GM10266 (cell line): ENCODE results near the gene PTPRM.

Experiments used
- DNase-seq: peaks from one replicate; pipeline ENCODE4 v3.0.0; 2012; ENCODE audit errors: extremely low spot score
- TF ChIP-seq, protein P1 (sequence below): IDR thresholded peaks from 2 replicates; pipeline ENCODE4 v1.5.1; 2012; ENCODE audit warnings: mild to moderate bottlenecking, low read depth; ENCODE audit not compliant: control insufficient read depth, insufficient read depth; ENCODE audit errors: missing control alignments

PTPRM gene

DNA sequence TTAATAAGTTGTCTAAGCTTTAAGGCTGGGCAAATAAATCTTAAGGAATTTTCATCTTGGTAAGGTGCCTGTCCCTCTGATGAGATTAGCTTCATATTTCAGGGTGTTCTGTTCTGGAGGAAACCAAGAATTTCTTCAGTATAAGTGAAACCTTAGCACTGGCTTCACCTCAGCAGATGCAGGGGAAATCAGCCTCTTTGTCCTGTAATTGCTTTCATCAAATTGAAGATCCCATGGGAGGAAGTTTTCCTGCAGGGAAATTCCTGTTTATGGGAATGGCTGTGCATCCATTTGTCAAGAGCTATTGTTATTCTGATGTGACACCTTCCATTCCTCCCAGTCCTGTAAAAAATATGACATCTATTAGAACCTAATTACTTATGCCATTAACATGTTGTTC, 174.5 kb downstream of the PTPRM start:
- TF ChIP-seq, protein P1, sequence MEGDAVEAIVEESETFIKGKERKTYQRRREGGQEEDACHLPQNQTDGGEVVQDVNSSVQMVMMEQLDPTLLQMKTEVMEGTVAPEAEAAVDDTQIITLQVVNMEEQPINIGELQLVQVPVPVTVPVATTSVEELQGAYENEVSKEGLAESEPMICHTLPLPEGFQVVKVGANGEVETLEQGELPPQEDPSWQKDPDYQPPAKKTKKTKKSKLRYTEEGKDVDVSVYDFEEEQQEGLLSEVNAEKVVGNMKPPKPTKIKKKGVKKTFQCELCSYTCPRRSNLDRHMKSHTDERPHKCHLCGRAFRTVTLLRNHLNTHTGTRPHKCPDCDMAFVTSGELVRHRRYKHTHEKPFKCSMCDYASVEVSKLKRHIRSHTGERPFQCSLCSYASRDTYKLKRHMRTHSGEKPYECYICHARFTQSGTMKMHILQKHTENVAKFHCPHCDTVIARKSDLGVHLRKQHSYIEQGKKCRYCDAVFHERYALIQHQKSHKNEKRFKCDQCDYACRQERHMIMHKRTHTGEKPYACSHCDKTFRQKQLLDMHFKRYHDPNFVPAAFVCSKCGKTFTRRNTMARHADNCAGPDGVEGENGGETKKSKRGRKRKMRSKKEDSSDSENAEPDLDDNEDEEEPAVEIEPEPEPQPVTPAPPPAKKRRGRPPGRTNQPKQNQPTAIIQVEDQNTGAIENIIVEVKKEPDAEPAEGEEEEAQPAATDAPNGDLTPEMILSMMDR: no peak
- no peak for DNase-seq

DNA sequence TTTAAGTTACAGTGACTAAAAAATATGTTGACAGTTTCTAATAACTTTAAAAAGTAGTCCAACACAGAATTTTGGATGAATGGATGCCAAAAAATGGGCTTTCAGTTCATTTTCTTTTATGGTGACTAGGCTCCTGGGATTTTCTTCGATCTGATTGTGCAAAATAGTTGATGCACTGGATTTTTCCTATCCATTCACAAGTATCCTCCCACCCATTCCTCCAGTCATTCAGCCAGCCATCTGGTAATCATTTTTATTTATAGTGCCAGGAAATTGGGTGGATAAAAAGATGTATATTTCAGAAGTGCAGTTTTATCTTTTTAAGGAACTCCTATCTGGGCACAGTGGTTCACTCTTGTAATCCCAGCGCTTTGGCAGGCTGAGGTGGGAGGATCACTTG, 175.1 kb downstream of the PTPRM start:
- DNase-seq: no peak
- TF ChIP-seq, protein P1: no peak

DNA sequence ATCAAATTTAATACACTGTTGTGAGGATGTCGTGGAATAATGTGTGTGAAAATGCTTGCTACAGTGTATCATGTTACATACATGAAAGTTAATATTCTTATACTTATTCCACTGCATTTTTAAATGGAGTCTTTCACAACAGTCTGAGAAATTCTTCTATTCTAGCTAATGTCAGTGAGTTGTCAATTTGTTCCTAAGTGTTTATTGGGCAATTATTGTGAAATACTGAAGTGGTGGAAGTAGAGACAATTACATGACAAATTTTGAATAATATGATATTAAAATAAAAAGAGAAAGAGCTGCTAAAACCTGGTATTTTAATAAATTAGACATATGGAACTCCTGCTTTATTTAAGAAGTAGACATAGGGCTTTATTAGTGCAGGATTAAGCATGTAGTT, 176.1 kb downstream of the PTPRM start:
- DNase-seq: no peak
- TF ChIP-seq, protein P1: no peak

DNA sequence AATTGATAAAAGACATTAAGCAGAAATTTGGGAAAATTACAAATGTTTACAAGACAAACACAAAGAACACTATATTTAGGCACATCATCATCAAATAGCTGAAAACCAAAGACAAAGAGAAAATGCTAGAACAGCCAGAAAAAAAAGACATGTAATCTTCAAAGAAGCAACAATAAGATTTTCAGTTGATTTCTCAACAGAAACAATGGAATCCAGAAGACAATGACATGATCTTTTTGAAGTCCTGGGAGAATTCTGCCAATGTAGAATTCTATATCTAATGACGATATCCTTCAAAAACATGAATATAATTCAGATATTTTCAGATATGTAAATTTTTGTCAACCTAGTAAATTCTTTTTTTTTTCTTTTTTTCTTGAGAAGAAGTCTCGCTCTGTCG, 179.0 kb downstream of the PTPRM start:
- no peak for DNase-seq
- TF ChIP-seq, protein P1: no peak

DNA sequence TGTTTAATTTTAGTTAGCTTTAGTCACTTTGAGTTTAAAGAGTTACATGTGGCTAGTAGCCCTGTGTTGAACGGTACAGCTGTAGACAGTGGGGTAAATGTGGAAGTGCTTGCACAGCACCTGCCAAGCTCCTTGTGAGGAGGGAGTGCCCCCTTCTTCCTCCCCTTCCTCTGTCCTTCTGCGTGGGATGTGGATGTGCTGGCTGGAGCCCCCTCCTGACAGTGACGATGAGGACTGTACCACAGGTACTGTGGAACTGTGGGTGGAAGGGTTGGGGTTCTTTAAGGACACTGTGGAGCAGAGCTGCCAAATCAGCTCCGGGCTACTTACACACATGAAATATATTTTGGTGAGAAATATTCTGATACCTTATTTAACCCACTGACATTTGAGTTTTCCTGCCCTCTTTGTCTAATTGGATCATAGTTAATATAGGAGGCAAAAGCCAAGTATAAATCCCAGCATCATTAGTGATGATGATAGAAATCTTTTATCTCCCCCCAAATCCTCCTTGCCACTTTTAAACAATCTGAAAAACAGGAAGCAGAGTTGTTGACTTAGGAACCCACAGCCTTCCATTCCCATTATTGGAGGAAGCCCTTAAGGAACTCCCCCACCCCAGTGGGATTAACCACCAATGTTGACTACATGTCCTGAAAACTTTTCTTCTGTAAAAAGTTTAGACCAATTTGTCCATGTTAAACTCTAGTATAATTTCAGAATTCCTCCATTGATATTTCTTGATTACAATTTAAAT, 181.3 kb downstream of the PTPRM start:
- TF ChIP-seq, protein P1: no peak
- DNase-seq: no peak

DNA sequence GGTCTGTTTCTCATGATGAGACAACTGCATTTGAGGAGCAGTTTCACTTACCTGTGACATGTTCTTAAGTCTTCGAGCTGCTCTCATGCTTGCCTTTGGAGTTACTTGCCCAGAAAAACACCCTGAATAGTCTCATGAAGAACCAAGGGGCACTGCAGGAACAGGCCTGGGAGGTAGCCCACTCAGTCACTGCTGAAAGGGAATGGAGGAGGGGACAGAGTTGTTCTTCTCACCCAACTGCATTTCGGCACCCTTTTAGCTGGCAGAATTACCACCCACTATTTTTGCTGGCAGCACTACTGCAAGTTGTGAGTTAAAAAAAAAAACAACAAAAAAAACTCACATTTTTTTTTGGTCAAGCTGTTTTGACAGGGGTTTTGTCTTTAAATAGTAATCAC, 181.9 kb downstream of the PTPRM start:
- DNase-seq: no peak

DNA sequence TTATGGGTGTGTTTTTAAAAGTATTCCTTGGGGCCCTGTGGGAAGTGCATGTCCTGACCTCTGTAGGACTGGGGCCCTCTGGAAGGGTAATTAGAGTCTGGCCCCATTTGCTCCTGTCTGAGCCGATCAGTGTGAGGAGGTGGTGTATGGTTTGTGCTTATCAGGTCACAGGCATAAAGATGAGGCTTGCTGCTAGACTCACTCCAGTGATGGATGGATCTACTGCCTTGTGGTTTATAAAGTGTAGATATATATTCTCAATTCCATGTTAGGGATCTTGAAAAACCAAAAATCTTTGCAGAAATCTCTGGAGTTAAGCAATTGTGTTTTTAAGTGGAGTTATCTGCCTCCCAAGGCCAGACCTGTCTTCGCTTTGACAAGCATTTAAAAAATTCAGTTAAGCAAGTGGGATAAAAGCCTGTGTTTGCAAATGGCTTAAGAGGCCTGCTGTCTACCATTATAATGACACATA, 182.4 kb downstream of the PTPRM start:
- TF ChIP-seq, protein P1: no peak
- no peak for DNase-seq

More for the DNA sequence above, 181.9 kb downstream of the PTPRM start:
- TF ChIP-seq, protein P1: no peak
